GM18909 (cell line): Measurements from ENCODE around the gene SP6.

Source experiments
- ATAC-seq: cut with Tn5 transposase; IDR thresholded peaks from one replicate; pipeline ENCODE4 v1.9.1; 2021; ENCODE audit warnings: mild to moderate bottlenecking; ENCODE audit not compliant: unreplicated experiment, poor library complexity

SP6 gene

DNA sequence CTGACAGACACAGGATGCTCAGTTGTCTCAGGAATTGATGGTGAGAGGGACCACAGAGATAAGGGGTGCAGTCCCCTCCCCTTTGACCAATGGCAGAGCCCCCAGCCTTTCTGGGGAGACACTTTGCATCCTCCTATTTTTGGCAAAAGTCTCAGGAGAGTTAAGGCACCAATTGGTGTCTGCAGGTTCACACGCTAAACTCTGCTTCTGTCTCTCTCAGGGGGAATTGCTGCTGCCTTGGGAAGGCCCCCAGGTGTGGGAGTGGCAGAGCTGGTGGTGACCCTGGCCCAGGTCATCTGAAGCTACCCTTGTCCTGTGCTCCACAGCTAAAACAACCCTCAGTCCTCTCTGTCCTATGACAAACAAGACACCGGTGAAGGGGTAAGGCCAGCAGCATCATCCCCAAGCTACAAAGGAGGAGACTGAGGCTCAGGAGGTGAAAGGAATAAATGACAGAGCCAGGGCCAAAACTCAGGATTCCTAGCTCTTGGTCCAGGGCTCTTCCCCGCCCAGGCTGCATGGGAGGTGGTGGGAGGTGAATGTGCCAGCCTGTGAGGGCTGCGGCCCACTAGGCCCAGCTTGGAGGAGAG lies 49.7 kb downstream of the SP6 start:
- ATAC-seq: no peak

DNA sequence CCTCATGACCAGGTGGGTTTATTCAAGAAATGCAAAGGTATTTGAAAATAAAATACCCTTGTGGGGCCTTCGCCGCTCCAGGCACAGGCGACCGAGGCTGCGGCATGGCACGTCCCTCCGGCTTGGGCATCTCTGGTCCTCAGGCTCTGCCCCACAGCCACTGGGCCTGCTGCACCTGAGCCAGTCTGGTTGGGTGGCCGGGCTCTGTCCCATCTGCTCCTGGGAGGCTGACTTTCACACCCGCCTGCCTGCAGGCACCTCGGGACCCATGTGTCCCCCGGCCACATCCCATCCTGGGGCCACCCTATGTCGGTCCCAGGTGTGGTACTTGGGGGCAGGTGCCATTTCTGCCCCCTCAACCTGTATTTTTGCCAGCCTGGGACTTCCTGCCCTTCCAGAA lies 50.3 kb downstream of the SP6 start:
- ATAC-seq: no peak

DNA sequence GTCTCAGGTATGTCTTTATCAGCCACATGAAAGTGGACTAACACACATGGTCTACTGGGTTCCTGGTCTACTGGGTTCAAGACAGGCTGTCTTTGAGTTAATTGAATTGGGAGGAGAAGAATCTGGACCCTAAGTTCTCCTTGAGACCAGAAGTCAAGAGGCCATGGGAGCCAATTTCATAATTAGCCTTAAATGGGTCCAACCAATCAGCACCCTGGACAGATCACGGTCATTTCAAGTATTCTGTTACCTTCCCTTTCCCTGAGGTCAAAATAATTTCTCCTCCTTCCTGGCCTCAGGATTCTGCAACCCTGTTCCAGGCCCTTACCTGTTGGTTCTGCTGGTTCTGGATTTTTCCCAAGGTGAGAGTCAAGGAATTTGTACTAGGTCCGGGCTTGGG lies 53.2 kb downstream of the SP6 start:
- no peak for ATAC-seq
